ENCODE results near the gene LENG9. TPM values are rescaled to one million over a fixed set of nuclear protein-coding genes. Genes with fewer than 3 reads are reported as not detected.
"Not testable (repeated sequence)": the region's sequence is repeated elsewhere in the genome, so short reads cannot be mapped to it uniquely, and the experiment has no call there.

LENG9 gene
- total RNA-seq, 2 donors from 2014 or later: 6.0 to 9.9 TPM

DNA sequence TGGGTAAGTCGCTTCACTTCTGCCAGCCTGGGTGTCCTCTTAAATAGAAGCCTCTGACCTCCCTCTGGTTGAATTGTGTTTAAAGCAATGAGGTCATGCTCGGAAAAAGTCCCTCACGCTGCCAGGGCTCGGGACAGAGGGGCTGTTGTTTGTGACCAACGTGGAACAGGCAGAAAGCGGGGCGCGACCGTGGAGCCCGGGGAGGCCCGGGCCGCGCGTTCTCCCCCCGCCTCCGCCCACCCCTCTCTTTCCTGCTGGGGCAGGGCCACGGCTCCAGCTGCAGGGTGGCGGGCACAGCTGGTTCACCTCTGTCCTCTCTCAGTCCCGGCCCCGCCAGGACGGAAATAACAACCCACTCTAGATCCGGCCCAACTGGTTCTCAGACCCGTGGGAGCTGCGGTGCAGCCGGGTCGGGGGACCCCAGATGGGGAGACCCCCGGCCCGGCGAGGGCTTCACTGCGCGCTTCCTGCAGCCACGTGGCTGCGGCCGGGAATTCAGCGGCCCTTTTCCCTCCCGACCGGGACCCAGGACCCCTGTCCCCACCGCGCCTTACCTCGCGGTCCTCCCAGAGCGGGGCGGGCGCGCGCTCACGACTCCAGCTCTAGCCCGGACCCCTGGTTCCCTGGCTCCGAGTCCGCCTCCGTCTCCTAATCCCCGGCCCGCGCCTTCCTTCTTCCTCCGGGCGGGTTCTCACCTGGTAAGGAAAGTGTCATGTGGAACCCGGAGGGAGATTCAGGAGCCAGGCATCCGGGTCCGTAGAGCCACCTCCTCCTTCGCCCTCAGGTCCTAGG, 7.6 kb upstream of the LENG9 start:
- Mint-ChIP-seq H3K27me3 (peaks cover 30 to 36% of the 10 kb centered on the region in 2 donors), H3K4me1 (ENCODE audit: low read depth in 2 of 2) (peaks cover 10 to 14% of the 10 kb centered on the region in 2 donors), H3K27ac (peak overlapping the region in 1 of 2 donors; percentile 58), H3K36me3 (no peaks in the 10 kb centered on the region), H3K4me3 (peak overlapping the region; percentile 33), H3K9me3 (no peaks in the 10 kb centered on the region)
- peak; percentile 62 to 72 for ATAC-seq
- peak; percentile 60 for DNase-seq (ENCODE audit: low spot score)

DNA sequence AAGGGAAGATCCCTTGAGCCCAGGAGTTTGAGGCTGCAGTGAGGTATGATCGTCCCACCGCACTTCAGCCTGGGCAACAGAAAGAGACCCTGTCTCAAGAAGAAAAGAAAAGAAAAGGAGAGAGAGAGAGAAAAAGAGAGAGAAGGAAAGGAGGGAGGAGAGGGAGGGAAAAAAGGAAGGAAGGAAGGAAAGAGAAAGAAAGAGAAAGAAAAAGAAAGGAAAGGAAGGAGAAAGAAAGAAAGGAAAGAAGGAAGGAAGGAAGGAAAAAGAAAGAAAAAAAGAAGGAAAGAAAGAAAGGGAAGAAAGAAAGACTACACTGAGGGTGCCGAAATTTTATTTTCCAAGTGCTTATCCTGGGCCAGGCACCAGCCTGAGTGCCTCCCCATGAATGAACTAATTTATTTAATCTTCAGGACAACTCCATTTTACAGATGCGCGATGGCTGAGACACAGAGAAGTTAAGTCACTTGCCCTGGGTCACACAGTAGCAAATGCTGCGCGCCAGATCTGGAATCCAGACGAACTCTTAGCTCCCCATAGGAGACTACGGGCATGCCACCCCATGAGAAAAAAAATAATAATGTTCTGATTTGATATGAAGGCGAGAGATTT, 6.8 kb upstream of the LENG9 start:
- Mint-ChIP-seq H3K4me1 (ENCODE audit: low read depth in 2 of 2) (peaks cover 14% of the 10 kb centered on the region in 2 donors), H3K36me3 (no peaks in the 10 kb centered on the region), H3K4me3 (peak overlapping the region; percentile 33), H3K27me3 (peaks cover 30 to 36% of the 10 kb centered on the region in 2 donors), H3K27ac (peak overlapping the region in 1 of 2 donors; percentile 58), H3K9me3 (no peaks in the 10 kb centered on the region)
- ATAC-seq: no peak
- peak; percentile 23 for DNase-seq (ENCODE audit: low spot score)

DNA sequence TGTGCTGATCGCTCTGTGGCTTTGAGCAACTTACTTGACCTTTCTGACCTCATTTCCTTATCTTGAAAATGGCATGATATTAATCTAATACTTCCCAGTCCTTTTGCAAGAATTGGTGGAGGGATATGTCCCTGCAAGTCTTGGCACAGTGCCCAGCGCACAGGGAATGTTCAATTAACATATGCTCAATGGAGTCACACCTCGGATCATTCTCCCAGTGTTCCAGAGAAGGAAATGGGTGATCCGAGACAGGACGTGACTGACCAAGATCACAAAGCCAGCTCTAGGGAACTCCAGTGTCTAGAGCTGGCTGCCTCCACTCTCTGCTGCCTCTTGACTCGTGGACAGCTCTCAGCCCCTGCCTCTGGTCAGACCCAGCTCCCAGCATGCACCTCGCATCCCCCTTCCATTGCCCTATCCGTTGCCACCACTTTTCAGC, 5.9 kb upstream of the LENG9 start:
- Mint-ChIP-seq H3K4me1 (ENCODE audit: low read depth in 2 of 2) (peaks cover 17 to 19% of the 10 kb centered on the region in 2 donors), H3K9me3 (no peaks in the 10 kb centered on the region), H3K27me3 (peaks cover 26 to 36% of the 10 kb centered on the region in 2 donors), H3K36me3 (no peaks in the 10 kb centered on the region), H3K4me3 (no peak overlapping the region), H3K27ac (peak overlapping the region in 1 of 2 donors; percentile 57)
- ATAC-seq: no peak
- DNase-seq (ENCODE audit: low spot score): peak; percentile 45

DNA sequence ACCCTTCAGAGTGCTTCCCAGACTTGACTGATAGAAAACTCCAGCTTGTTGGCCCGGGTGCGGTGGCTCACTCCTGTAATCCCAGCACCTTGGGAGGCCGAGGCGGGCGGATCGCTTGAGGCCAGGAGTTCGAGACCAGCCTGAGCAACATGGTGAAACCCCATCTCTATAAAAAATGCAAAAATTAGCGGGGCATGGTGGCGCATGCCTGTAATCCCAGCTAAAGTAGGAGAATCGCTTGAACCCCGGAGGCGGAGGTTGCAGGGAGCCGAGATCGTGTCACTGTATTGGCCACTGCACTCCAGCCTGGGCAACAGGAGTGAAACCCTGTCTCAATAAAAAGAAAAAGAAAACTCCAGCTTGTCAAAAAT, 2.5 kb upstream of the LENG9 start:
- Mint-ChIP-seq H3K27ac (peak overlapping the region in 1 of 2 donors; percentile 50), H3K27me3 (peaks cover 16 to 26% of the 10 kb centered on the region in 2 donors)
- ATAC-seq: not testable (repeated sequence)

DNA sequence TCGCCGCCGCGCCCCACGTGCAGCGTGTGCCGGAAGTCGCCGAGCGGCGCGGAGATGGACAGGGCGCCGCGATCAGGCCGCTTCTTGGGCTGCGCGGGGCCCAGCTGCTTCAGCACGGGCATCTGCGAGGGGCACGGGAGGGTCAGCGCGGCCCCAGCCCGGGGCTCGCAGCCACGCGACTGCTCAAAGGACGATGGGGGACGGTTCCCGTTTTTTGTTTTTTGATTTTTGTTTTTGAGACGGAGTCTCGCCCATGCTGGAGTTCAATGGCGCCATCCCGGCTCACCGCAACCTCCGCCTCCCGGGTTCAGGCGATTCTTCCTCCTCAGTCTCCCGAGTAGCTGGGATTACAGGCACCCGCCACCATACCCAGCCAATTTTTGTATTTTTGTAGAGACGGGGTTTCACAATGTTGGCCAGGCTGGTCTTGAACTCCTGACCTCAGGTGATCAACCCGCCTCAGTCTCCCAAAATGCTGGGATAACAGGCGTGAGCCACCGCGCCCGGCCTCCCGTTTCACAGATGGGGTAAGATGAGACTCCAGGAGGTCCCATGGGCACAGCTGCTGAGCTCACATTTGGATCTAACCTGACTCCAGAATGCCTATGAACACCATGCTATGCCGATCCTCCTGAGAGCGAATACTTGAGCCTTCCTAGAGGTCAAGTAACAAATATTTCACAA, 2.0 kb upstream of the LENG9 start:
- Mint-ChIP-seq H3K27me3 (peaks cover 13 to 23% of the 10 kb centered on the region in 2 donors), H3K27ac (peak overlapping the region in 1 of 2 donors; percentile 50), H3K4me3 (peak overlapping the region; percentile 63), H3K9me3 (no peaks in the 10 kb centered on the region), H3K4me1 (ENCODE audit: low read depth in 2 of 2) (peaks cover 21 to 30% of the 10 kb centered on the region in 2 donors), H3K36me3 (no peaks in the 10 kb centered on the region)
- DNase-seq (ENCODE audit: low spot score) (no peak), ATAC-seq (no peak)

More for the DNA sequence above, 2.5 kb upstream of the LENG9 start:
- H3K9me3 Mint-ChIP-seq; DNase-seq (ENCODE audit: low spot score); H3K36me3 Mint-ChIP-seq: not testable (repeated sequence)
- H3K4me3 Mint-ChIP-seq: peak overlapping the region; percentile 63
- H3K4me1 Mint-ChIP-seq (ENCODE audit: low read depth in 2 of 2): peaks cover 25 to 34% of the 10 kb centered on the region in 2 donors

DNA sequence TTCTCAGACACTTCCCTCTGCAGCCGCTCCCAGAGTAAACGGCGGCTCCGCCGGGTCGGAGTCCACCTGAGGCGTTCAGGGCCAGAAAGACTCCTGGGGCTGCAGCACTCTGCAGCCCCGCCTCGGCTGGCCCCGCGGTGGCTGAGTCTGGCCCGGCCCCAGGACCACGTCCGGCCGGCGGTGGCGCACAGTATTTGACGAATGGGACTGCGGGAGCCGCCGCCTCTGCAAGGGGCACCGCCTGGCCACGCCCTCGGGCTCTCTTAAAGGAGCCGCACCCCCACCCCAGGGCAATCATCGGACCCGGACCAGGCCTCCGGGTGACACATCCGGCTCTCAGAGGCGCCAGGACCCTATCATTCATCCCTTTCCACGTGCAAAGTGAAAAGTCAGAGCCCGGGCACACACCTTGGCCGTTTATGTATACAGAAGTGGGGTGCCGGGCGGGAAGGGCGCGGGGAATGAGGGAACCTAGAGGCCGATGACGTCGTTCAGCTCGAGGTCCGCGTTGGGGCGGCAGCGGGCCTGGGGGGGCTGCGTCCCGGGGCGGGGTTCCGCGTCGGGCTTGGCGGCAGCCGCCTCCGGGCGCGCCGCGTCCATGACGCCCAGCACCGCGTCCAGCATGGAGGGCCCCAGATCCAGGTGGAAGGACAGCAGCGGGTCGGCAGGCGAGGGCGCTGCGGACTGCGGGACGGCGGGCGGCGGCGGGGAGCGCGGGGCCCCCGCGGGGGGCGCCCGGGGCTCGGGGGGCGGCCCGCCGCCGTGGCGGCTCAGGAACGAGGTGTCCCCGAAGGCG, 1.2 kb upstream of the LENG9 start:
- Mint-ChIP-seq H3K9me3 (no peaks in the 10 kb centered on the region), H3K4me1 (ENCODE audit: low read depth in 2 of 2) (peaks cover 18 to 24% of the 10 kb centered on the region in 2 donors), H3K27me3 (peaks cover 5 to 15% of the 10 kb centered on the region in 2 donors), H3K4me3 (peak overlapping the region; percentile 80), H3K27ac (peak overlapping the region; percentile 86 to 88), H3K36me3 (no peaks in the 10 kb centered on the region)
- DNase-seq (ENCODE audit: low spot score) (peak; percentile 97), ATAC-seq (peak; percentile 73 to 80)

DNA sequence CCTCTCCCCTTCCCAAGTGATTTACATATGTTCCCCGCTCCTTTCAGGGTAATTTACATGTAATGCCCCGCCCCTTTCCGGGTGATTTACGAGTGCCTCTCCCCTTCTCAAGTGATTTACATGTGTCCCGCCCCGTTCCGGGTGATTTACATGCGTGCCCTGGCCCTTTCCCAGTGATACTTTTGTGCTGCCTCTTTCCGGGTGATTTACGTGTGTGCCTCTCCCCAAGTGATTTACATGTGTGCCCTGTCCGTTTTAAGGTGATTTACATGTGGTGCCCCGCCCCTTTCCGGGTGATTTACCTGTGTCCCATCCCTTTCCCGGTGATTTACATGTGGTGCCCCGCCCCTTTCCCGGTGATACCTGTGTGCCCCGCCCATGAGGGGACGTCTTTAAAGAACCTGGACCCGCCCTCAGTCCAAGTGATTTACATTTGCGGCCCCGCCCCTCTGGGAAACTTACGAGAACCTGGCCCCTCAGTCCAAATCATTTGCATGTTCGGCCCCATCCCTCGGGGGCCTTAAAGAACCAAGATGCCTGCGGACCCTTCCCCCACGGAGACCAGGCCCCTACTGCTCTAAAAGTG, 559 bp upstream of the LENG9 start:
- DNase-seq (ENCODE audit: low spot score) (peak; percentile 97), ATAC-seq (peak; percentile 70 to 85)
- Mint-ChIP-seq H3K4me3 (peak overlapping the region; percentile 80), H3K9me3 (no peaks in the 10 kb centered on the region), H3K27ac (peak overlapping the region; percentile 86 to 88), H3K27me3 (peaks cover 0 to 8% of the 10 kb centered on the region in 2 donors), H3K36me3 (peaks cover 1% of the 10 kb centered on the region), H3K4me1 (ENCODE audit: low read depth in 2 of 2) (peaks cover 22 to 31% of the 10 kb centered on the region in 2 donors)

DNA sequence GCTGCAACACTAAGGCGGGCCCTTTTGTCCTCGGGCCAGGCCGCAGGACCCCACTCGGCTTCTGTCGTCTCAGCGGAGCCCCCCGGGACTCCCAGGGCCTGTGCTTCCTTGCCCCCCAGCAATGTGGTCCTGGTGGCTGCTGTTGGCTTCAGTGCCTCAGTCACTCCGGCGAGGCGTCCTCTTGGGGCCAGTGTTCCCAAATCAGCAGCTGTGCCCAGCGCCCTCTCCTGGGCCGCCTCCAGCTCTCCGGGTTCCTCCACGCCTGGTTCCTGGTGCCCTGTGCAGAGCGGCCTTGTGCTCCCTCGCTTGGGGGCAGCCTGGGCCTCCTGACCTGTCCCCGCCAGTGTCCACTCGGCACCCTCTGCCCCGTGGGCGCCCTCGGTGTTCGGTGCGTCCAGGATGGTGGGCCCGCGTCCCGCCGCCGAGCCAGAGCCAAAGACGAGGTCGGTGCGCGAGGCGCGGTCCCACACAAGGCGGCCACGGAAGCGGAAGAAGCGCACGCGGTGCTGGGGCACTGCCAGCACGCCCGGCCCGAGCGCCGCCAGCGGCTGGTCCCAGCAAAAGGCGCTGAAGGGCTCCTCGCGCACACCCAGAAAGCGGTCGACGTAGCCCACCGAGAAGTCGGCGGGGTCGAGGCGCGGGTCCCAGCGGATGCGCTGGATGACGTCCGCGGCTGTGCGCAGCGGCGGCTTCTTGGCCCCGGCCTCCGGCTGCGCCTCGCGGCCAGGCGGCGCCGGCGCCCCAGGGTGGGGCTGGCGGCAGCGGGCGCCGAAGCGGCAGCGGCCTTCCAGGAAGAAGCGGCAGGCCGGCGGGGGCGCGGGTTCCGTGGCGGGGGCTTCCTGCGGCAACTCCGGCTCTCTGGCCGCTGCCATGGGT, 685 bp downstream of the LENG9 start:
- ATAC-seq (peak; percentile 3 to 47), DNase-seq (ENCODE audit: low spot score) (peak; percentile 76)
- peaks cover 11% of the 10 kb centered on the region for H3K36me3 Mint-ChIP-seq
- H3K4me3 Mint-ChIP-seq: peak overlapping the region; percentile 80
- H3K4me1 Mint-ChIP-seq (ENCODE audit: low read depth in 2 of 2): peaks cover 34 to 42% of the 10 kb centered on the region in 2 donors
- H3K27ac Mint-ChIP-seq: peak overlapping the region; percentile 86 to 88
- no peaks in the 10 kb centered on the region for H3K27me3 Mint-ChIP-seq
- H3K9me3 Mint-ChIP-seq: no peaks in the 10 kb centered on the region

DNA sequence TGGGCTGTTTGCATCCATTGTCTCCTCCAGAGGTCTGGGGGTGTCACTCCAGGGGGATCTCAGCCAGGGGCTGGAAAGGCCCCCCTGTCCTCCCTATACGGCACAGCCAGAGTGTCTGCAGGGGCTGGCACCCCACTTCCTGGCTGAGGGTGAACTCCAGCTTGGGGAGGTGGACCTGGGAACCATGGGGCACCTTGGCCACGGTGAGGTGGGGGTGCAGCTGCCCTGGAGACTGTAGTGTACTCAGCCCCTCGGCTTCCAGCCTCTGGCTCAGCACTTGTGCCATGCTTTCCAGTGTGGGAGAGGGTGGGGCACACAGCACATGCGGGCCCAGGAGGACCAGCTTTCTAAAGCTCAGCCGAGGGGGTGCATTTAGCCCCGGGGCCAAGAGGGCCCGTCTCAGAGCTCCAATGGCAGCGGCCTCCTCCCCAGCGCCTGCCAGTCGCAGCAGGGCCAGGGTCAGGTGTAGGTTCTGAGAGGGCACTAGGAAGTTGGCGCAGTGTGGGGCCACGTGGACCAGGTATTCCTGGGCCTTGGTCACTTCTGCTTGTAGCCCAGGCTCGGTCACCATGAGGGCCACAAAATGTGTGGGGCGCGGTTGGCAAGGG, 1.4 kb downstream of the LENG9 start:
- H3K27ac Mint-ChIP-seq: peak overlapping the region; percentile 66 to 67
- H3K4me3 Mint-ChIP-seq: peak overlapping the region; percentile 71
- H3K36me3 Mint-ChIP-seq: peaks cover 11% of the 10 kb centered on the region
- no peaks in the 10 kb centered on the region for H3K9me3 Mint-ChIP-seq
- ATAC-seq (no peak), DNase-seq (ENCODE audit: low spot score) (no peak)
- H3K4me1 Mint-ChIP-seq (ENCODE audit: low read depth in 2 of 2): peaks cover 34 to 42% of the 10 kb centered on the region in 2 donors
- no peaks in the 10 kb centered on the region for H3K27me3 Mint-ChIP-seq

DNA sequence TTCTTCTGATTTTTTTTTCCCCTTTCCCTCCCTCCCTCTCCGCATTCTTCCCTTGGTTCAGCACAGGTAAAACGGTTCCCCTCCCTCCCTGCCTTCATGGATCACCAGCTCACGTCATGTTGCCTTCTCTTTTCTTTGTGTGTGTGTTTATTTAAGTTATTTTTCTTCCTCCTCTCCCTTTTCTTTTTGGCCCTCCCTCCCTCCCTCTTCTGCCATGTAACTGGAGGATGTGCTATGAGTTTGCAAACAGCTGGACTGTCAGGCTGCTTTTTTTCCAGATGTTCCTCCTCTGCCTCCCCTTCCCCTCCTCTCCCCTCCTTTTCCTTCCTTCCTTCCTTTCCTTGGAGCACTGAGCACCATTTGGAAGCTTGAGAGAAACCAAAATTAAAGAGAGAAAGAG, 2.0 kb downstream of the LENG9 start:
- ATAC-seq (no peak), DNase-seq (ENCODE audit: low spot score) (no peak)
- Mint-ChIP-seq H3K27me3 (no peaks in the 10 kb centered on the region), H3K27ac (peak overlapping the region; percentile 66 to 67), H3K36me3 (peaks cover 11% of the 10 kb centered on the region), H3K4me3 (peak overlapping the region; percentile 71), H3K4me1 (ENCODE audit: low read depth in 2 of 2) (peaks cover 34 to 42% of the 10 kb centered on the region in 2 donors), H3K9me3 (no peaks in the 10 kb centered on the region)

DNA sequence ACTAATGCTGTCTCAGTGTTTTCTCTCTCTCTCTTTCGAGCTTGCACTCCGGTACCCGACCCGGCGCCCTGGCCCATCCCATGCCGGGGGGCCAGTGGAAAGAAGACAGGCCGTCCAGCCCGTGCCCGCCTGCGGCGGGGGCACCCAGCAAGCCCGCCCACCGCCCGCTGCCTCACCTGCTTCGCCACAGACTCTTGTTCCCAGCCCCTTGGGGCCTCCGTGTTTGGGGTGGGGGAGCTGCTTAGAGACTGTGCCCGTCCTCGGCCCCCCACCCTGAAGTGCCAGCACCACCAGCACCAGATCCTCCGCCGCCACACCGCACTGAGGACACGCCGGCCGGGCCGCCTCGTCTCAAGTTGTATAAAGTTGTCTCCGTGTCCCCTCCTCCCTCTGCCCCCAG, 2.4 kb downstream of the LENG9 start:
- Mint-ChIP-seq H3K36me3 (peaks cover 11% of the 10 kb centered on the region), H3K4me1 (ENCODE audit: low read depth in 2 of 2) (peaks cover 34 to 42% of the 10 kb centered on the region in 2 donors), H3K27ac (peak overlapping the region; percentile 66 to 67), H3K27me3 (no peaks in the 10 kb centered on the region), H3K4me3 (peak overlapping the region; percentile 71), H3K9me3 (no peaks in the 10 kb centered on the region)
- ATAC-seq (no peak), DNase-seq (ENCODE audit: low spot score) (no peak)

Data from natural killer cell treated with Interleukin-12 subunit alpha and Interleukin-12 subunit beta and Interleukin-15 and Interleukin-18, amount 100 ng/mL, for 72 hours (primary cell).